ENCODE data around the gene GDA. TPM values are rescaled to one million over a fixed set of nuclear protein-coding genes. Genes with fewer than 3 reads are reported as not detected.

GDA gene
- total and polyA plus RNA-seq, 2 of the 4 experiments (the other 2 are of a cell fraction) = not detected

DNA sequence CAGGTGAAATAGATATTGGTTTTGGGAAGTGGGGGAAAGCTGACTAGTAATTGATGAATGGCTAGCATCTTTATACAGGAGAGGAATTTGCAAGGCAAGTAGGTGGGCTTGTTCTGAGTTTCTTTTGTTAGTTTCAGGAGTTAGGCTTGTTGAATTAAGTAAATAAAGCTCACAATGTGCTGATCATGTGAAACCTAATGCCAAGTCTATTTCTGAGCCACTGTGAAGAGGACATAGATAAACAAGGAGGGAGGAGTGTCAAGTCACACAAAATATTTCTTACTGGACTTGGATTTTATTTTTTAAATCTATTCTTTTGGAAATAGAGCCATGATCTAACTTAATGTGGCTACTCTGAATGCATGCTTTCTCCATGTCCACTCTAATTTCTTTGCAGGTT is 19.9 kb downstream of the GDA start:
- H2AK5ac ChIP-seq (ENCODE audit: low read depth, low read length) = no peak overlapping the region
- TF ChIP-seq ELK1 (IDR thresholded peaks at IDR 0.05; ENCODE audit: borderline replicate concordance, low read depth, low read length) (no peak), MAZ (IDR thresholded peaks at IDR 0.05; ENCODE audit: borderline replicate concordance, low read depth, low read length) (no peak), BHLHE40 (IDR thresholded peaks at IDR 0.05; ENCODE audit: low read depth, low read length) (no peak), NFE2L2 (IDR thresholded peaks at IDR 0.05; ENCODE audit: low read depth, low read length) (no peak), MAFK (IDR thresholded peaks at IDR 0.05; ENCODE audit: low read depth, low read length) (no peak), SMC3 (IDR thresholded peaks at IDR 0.05; ENCODE audit: low read depth, low read length) (no peak), CEBPB (IDR thresholded peaks at IDR 0.05; ENCODE audit: low read depth, low read length) (no peak), CHD1 (IDR thresholded peaks at IDR 0.05; ENCODE audit: low read depth, low read length) (no peak), POLR2A (IDR thresholded peaks at IDR 0.05; ENCODE audit: low read depth, low read length) (no peak), FOS (IDR thresholded peaks at IDR 0.05; ENCODE audit: low read depth, low read length) (no peak), RAD21 (IDR thresholded peaks at IDR 0.05; ENCODE audit: low read length) (no peak), RCOR1 (IDR thresholded peaks at IDR 0.05; ENCODE audit: insufficient replicate concordance, low read length) (no peak), MXI1 (IDR thresholded peaks at IDR 0.05; ENCODE audit: borderline replicate concordance, low read depth, low read length) (no peak)
- TF ChIP-seq, protein P1, sequence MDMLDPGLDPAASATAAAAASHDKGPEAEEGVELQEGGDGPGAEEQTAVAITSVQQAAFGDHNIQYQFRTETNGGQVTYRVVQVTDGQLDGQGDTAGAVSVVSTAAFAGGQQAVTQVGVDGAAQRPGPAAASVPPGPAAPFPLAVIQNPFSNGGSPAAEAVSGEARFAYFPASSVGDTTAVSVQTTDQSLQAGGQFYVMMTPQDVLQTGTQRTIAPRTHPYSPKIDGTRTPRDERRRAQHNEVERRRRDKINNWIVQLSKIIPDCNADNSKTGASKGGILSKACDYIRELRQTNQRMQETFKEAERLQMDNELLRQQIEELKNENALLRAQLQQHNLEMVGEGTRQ (IDR thresholded peaks at IDR 0.05; ENCODE audit: low read depth, low read length) = no peak
- H2BK120ac ChIP-seq (ENCODE audit: low read depth, low read length) = no peak overlapping the region
- no peak overlapping the region for H2AFZ ChIP-seq (replicated peaks; ENCODE audit: low read length, poor library complexity)
- H3K9me1 ChIP-seq (ENCODE audit: insufficient read depth, low read length) = no peaks in the 10 kb centered on the region
- H3K9me3 ChIP-seq (ENCODE audit: control insufficient read depth, insufficient read depth, low read length) = no peaks in the 10 kb centered on the region
- intact Hi-C loops (cut with micrococcal nuclease) = no loop called here
- no peak overlapping the region for H2AK9ac ChIP-seq (replicated peaks; ENCODE audit: low read depth, low read length, poor library complexity)
- in situ Hi-C loops (cut with MboI; ENCODE audit: low sequenced_read_pairs) = no loop called here
- BruUV-seq (replicated peaks) = no TSS peak
- H2BK15ac ChIP-seq (ENCODE audit: low read depth, low read length) = no peak overlapping the region
- no peaks in the 10 kb centered on the region for H3K4me1 ChIP-seq (ENCODE audit: control insufficient read depth, insufficient read depth, low read length)
- no peak overlapping the region for H3K4ac ChIP-seq (ENCODE audit: low read depth, low read length)
- H3K56ac ChIP-seq (ENCODE audit: extremely low read depth, insufficient read depth, low read length) = no peak overlapping the region
- no peak overlapping the region for H3K4me3 ChIP-seq (ENCODE audit: insufficient read depth, low read depth, low read length)
- H4K8ac ChIP-seq (ENCODE audit: low read depth in 2 of 2, low read length in 2 of 2) = no peak overlapping the region
- H3K9ac ChIP-seq (ENCODE audit: low read depth, low read length) = no peak overlapping the region
- dilution Hi-C loops (cut with HindIII; ENCODE audit: low sequenced_read_pairs, unreplicated experiment) = no loop called here
- no peak overlapping the region for H3K23ac ChIP-seq (ENCODE audit: low read depth, low read length)
- no peaks in the 10 kb centered on the region for H3K27me3 ChIP-seq (ENCODE audit: control insufficient read depth, insufficient read depth, low read length)
- CTCF ChIA-PET = no interaction called here
- H2BK5ac ChIP-seq (ENCODE audit: low read depth, low read length, poor library complexity, severe bottlenecking) = no peak overlapping the region
- no peaks in the 10 kb centered on the region for H4K20me1 ChIP-seq (ENCODE audit: insufficient read depth, low read length)
- H3K14ac ChIP-seq (replicated peaks; ENCODE audit: low read depth, low read length) = no peak overlapping the region
- H3K36me3 ChIP-seq (ENCODE audit: control insufficient read depth, insufficient read depth, low read length) = no peaks in the 10 kb centered on the region
- POLR2A ChIA-PET (ENCODE audit: unreplicated experiment) = no interaction called here
- H3K79me1 ChIP-seq (ENCODE audit: low read depth in 1 of 2, low read length in 2 of 2) = no peaks in the 10 kb centered on the region
- H4K5ac ChIP-seq (ENCODE audit: low read depth, low read length) = no peak overlapping the region
- ATAC-seq (ENCODE audit: low read depth) = no peak
- no peak overlapping the region for H3K27ac ChIP-seq (ENCODE audit: insufficient read depth, low read length)
- no peak overlapping the region for H3K4me2 ChIP-seq (ENCODE audit: low read depth, low read length)
- H4K91ac ChIP-seq (ENCODE audit: insufficient read depth, low read depth, low read length) = no peak overlapping the region
- H3K18ac ChIP-seq (ENCODE audit: low read depth, low read length) = no peak overlapping the region
- no peak for DNase-seq
- H2BK20ac ChIP-seq (ENCODE audit: low read depth, low read length) = no peak overlapping the region
